Measurements from ENCODE around the gene PGAP3. TPM values are rescaled to one million over a fixed set of nuclear protein-coding genes. Genes with fewer than 3 reads are reported as not detected.

Gene PGAP3
- total RNA-seq, 1 donor = 11.1 TPM

DNA sequence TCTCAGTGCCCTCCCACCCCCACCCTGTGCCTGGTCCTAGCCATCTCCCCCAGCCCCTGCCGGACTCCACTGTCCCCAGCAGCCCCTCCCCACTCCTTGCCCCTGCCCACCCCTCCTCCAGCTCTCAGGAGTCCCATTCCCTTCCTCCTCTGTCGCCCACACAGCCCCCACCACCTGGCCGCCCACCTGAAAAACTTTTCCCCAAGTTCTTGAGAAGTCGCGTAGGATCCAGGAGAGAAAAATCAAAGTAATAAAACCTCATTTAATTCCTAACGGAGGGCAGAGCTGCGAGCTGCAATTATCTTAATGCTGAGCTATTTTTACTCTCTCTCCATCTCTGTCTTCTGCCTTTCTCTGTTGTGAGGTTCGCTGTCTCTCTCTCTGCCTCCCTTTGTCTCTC lies 63.5 kb downstream of the PGAP3 start:
- TF ChIP-seq, protein P1, sequence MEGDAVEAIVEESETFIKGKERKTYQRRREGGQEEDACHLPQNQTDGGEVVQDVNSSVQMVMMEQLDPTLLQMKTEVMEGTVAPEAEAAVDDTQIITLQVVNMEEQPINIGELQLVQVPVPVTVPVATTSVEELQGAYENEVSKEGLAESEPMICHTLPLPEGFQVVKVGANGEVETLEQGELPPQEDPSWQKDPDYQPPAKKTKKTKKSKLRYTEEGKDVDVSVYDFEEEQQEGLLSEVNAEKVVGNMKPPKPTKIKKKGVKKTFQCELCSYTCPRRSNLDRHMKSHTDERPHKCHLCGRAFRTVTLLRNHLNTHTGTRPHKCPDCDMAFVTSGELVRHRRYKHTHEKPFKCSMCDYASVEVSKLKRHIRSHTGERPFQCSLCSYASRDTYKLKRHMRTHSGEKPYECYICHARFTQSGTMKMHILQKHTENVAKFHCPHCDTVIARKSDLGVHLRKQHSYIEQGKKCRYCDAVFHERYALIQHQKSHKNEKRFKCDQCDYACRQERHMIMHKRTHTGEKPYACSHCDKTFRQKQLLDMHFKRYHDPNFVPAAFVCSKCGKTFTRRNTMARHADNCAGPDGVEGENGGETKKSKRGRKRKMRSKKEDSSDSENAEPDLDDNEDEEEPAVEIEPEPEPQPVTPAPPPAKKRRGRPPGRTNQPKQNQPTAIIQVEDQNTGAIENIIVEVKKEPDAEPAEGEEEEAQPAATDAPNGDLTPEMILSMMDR (IDR thresholded peaks at IDR 0.05; ENCODE audit: insufficient read depth, low read length) = no peak
- no peak overlapping the region for H3K4me3 ChIP-seq (ENCODE audit: low read depth, low read length)
- no peak for DNase-seq (ENCODE audit: low read depth)

GRCh38 chr17:39623356-39623950 lies 64.4 kb downstream of the PGAP3 start:
- DNase-seq (ENCODE audit: low read depth) = peak; percentile 58

DNA sequence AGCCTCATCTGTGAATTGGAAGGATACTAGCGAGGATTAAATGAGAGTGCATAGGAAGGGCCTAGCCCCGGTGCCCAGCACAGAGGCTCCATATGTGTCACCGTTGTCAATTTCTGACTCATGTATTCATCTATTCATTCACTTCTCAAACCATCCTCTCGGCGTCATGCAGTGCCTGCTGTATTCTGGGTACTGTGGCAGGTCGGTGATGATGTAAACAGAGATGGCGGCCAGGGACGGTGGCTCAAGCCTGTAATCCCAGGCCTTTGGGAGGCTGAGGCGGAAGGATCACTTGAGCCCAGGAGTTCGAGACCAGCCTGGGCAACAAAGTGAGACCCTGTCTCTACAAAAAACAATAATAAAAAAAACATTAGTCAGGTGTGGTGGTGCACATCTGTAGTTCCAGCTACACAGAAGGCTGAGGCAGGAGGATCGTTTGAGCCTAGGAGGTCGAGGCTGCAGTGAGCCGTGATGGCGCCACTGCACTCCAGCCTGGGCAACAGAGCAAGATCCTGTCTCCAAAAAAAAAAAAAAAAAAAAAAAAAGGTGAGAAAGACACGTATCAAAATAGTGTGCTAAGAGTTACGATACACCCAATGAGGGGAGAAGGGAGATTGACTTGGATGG lies 65.4 kb downstream of the PGAP3 start:
- no peak overlapping the region for H3K4me3 ChIP-seq (ENCODE audit: low read depth, low read length)
- no peak for DNase-seq (ENCODE audit: low read depth)
- TF ChIP-seq, protein P1 (IDR thresholded peaks at IDR 0.05; ENCODE audit: insufficient read depth, low read length) = no peak

More at GRCh38 chr17:39623356-39623950, 64.4 kb downstream of the PGAP3 start:
- H3K4me3 ChIP-seq (ENCODE audit: low read depth, low read length) = no peak overlapping the region
- TF ChIP-seq, protein P1 (IDR thresholded peaks at IDR 0.05; ENCODE audit: insufficient read depth, low read length) = peak; percentile 97

DNA sequence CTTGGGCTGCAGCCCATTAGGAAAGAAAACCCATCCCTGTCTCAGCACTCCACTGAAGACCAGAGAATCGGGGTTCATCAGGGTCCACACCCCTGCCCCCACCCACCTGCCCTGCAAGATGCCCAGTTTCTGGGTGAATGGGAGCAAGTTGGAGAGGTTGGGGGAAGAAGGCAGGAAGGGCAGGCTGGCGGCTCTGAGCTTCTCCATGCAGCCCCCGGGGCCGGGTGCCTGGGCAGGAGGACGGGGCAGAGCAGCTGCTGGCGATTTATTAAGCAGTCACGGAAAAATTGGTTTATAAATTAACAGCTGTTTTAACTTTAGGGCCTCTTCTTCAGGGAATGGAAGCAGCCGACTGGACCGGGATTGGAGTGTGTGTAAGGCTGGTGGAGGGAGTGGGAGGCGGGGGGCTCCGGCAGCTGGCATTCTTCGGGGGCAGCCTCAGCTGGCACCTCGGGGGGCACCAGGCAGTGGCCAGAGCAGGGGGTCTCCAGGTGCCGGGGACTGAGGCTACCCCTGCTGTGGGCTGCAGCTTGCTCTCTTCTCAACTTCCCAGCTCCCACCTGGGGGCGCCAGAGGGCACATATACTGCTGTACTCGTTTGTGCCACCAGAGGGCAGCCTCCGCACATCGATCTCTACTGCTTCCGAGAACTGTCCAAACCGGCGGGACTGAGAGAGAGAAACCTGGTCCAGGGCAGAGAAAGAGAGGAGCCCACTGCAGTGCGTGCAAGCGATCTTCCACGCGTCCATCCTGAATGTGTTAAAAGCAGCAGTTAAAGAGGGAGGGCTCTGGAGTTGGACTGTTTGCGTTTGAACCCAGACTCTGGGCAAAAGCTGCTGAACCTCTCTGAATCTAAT lies 66.1 kb downstream of the PGAP3 start:
- H3K4me3 ChIP-seq (ENCODE audit: low read depth, low read length) = no peak overlapping the region
- DNase-seq (ENCODE audit: low read depth) = peak; percentile 79
- TF ChIP-seq, protein P1 (IDR thresholded peaks at IDR 0.05; ENCODE audit: insufficient read depth, low read length) = peak; percentile 100

Small RNAs within 50 kb of the gene (small RNA-seq; reads per million reads assigned to genes)
- gene MIR4728 = not detected

Other genes with a start within 250 kb of the PGAP3 start
- gene MED1, start 236.8 kb downstream of the PGAP3 start, total RNA-seq (ENCODE audit: low replicate concordance) = 21.6 and 31.7 TPM in 2 replicates
- gene CDK12, start 226.6 kb downstream of the PGAP3 start, total RNA-seq (ENCODE audit: low replicate concordance) = 27.6 and 43.9 TPM in 2 replicates
- gene NEUROD2, start 80.1 kb downstream of the PGAP3 start, total RNA-seq (ENCODE audit: low replicate concordance) = not detected in 2 replicates
- gene PPP1R1B, start 61.1 kb downstream of the PGAP3 start, total RNA-seq (ENCODE audit: low replicate concordance) = 4.1 and 9.0 TPM in 2 replicates
- gene STARD3, start 50.9 kb downstream of the PGAP3 start, total RNA-seq (ENCODE audit: low replicate concordance) = 18.6 and 20.8 TPM in 2 replicates
- 0.36 and 0.49 TPM in 2 replicates for gene TCAP, start 22.7 kb downstream of the PGAP3 start, total RNA-seq (ENCODE audit: low replicate concordance)
- gene PNMT, start 19.6 kb downstream of the PGAP3 start, total RNA-seq (ENCODE audit: low replicate concordance) = not detected in 2 replicates
- gene ERBB2, start 12.0 kb upstream of the PGAP3 start, total RNA-seq (ENCODE audit: low replicate concordance) = 37.4 and 67.0 TPM in 2 replicates
- 33.1 and 76.0 TPM in 2 replicates for gene MIEN1, start 42.5 kb upstream of the PGAP3 start, total RNA-seq (ENCODE audit: low replicate concordance)
- gene GRB7, start 49.9 kb upstream of the PGAP3 start, total RNA-seq (ENCODE audit: low replicate concordance) = 1.7 TPM in 1 of 2 replicates, not detected in the other
- gene IKZF3, start 176.3 kb upstream of the PGAP3 start, total RNA-seq (ENCODE audit: low replicate concordance) = not detected in 2 replicates
- not detected in 2 replicates for gene ZPBP2, start 180.1 kb upstream of the PGAP3 start, total RNA-seq (ENCODE audit: low replicate concordance)
- gene GSDMB, start 230.6 kb upstream of the PGAP3 start, total RNA-seq (ENCODE audit: low replicate concordance) = 3.5 and 39.4 TPM in 2 replicates
- 46.9 and 71.7 TPM in 2 replicates for gene ORMDL3, start 239.5 kb upstream of the PGAP3 start, total RNA-seq (ENCODE audit: low replicate concordance)
- not detected in 2 replicates for gene LRRC3C, start 239.7 kb upstream of the PGAP3 start, total RNA-seq (ENCODE audit: low replicate concordance)